SJCRH30 (cell line): Measurements from ENCODE around the gene ZCCHC2. TPM values are rescaled to one million over a fixed set of nuclear protein-coding genes. Genes with fewer than 3 reads are reported as not detected.

Experiments used
- DNase-seq, 2 experiments: peaks; one replicate each; pipeline ENCODE4 v3.0.0-alpha.2; 2015 to 2020
- H3K27ac ChIP-seq: fragments of 250-450 bp; sonication (Bioruptor Pico); 2 replicates; pipeline ENCODE4 v1.5.1; 2020; ENCODE audit warnings: mild to moderate bottlenecking, moderate library complexity
- H3K27me3 ChIP-seq: fragments of 250-450 bp; sonication (Bioruptor Pico); 2 replicates; pipeline ENCODE4 v1.5.1; 2020; ENCODE audit warnings: mild to moderate bottlenecking, moderate library complexity
- H3K36me3 ChIP-seq: fragments of 250-450 bp; sonication (Bioruptor Pico); 2 replicates; pipeline ENCODE4 v1.5.1; 2020; ENCODE audit warnings: mild to moderate bottlenecking, moderate library complexity
- H3K4me1 ChIP-seq: fragments of 250-450 bp; sonication (Bioruptor Pico); 2 replicates; pipeline ENCODE4 v1.5.1; 2020; ENCODE audit warnings: mild to moderate bottlenecking, moderate library complexity
- H3K4me3 ChIP-seq: fragments of 250-450 bp; sonication (Bioruptor Pico); 2 replicates; pipeline ENCODE4 v1.5.1; 2020; ENCODE audit warnings: mild to moderate bottlenecking, moderate library complexity
- H3K9me3 ChIP-seq: fragments of 250-450 bp; sonication (Bioruptor Pico); replicated peaks from 2 replicates; pipeline ENCODE4 v1.5.1; 2020; ENCODE audit warnings: mild to moderate bottlenecking, moderate library complexity
- total RNA-seq: library from RNA; depleted of rRNA; stranded (reverse); fragments of >200 nt; shearing (Covaris generic); gene quantifications from 2 replicates; pipeline ENCODE4 v1.2.3, GENCODE V29; 2014

Gene ZCCHC2
- total RNA-seq, 1 experiment from 2014 or later = 4.5 TPM

DNA sequence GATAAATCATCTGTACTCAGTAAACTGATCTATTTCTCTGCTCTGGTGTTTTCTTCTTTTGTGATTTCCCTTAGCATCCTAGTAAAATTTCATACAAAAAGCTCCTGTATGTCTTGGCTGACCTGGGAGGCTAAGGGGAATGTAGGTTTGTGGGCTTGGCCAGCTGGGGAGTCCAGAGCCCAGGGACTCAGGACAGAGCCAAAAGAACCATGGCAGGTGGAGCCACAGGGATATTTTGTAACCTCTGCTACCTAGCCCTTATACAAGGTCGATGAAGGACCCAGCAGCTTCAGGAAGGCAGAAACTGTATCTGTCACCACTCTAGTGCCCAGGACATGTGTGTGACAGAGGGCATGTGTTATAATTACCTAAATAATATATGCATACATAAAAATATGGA lies 22.7 kb upstream of the ZCCHC2 start:
- Histone ChIP-seq H3K27ac (no peak overlapping the region), H3K4me1 (no peaks in the 10 kb centered on the region), H3K4me3 (no peak overlapping the region), H3K9me3 (no peaks in the 10 kb centered on the region), H3K36me3 (no peaks in the 10 kb centered on the region), H3K27me3 (no peaks in the 10 kb centered on the region)
- DNase-seq = no peak

DNA sequence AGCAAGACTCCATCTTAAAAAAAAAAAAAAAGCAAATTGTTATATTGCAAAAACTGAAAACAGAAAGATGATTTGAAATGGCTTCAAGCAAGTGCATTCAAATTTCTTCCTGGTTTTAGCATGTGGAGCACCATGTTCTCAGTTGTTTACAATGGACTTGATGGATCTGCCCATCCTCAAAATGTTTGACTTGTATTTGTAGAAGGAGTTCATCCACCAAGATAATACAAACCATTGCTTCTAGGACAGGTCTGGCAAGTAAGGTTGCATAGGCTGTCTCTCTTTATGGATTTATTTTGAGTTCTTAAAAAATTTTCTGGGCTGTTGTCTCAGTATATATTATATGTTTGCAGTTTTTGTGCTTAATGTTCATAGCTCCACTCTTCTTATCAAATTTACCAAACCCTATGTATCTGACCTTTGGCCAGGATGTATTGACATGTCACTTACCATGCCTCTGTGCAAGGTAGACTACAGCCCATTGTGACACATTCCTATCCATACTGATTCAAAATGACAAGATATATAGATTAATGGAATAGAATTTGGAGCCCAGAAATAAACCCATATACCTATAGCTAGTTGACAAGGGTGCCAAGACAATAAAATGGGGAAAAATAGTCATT lies 21.7 kb upstream of the ZCCHC2 start:
- DNase-seq = no peak
- no peaks in the 10 kb centered on the region for H3K27me3 ChIP-seq
- H3K27ac ChIP-seq = no peak overlapping the region
- H3K9me3 ChIP-seq = no peaks in the 10 kb centered on the region
- H3K36me3 ChIP-seq = no peaks in the 10 kb centered on the region
- no peak overlapping the region for H3K4me3 ChIP-seq
- H3K4me1 ChIP-seq = no peaks in the 10 kb centered on the region

- no peaks in the 10 kb centered on the region for H3K27me3 ChIP-seq
- no peaks in the 10 kb centered on the region for H3K36me3 ChIP-seq
- H3K9me3 ChIP-seq = no peaks in the 10 kb centered on the region
- no peak for DNase-seq
- no peak overlapping the region for H3K4me3 ChIP-seq
- no peak overlapping the region for H3K27ac ChIP-seq
- no peaks in the 10 kb centered on the region for H3K4me1 ChIP-seq
Observed at GRCh38 chr18:62505669-62506494, 16.9 kb upstream of the ZCCHC2 start.

- no peak overlapping the region for H3K27ac ChIP-seq
- no peak overlapping the region for H3K4me3 ChIP-seq
Observed at GRCh38 chr18:62506495-62507143, 16.2 kb upstream of the ZCCHC2 start.

DNA sequence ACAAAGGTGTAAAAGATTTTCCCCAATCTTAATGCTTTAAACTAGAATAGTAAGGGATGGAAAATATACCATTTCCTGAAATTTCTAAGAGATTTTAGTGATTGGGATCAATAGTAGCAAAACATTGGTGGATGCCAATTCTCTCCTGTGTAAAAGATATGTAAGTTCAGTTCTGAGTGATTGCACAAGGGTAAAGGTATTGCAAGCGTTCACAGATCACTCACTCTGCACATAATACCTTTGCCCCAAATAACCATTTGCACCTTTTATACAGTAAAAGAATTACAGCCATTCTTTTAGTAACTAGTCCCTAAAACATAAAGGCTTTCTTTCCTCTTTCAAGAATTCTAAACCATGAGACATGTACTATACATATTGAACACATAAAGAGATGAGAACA lies 13.0 kb upstream of the ZCCHC2 start:
- Histone ChIP-seq H3K9me3 (no peaks in the 10 kb centered on the region), H3K27ac (no peak overlapping the region), H3K4me1 (no peaks in the 10 kb centered on the region), H3K27me3 (no peaks in the 10 kb centered on the region), H3K4me3 (no peak overlapping the region), H3K36me3 (no peaks in the 10 kb centered on the region)
- DNase-seq = no peak

More at GRCh38 chr18:62506495-62507143, 16.2 kb upstream of the ZCCHC2 start:
- H3K9me3 ChIP-seq = no peaks in the 10 kb centered on the region
- no peaks in the 10 kb centered on the region for H3K4me1 ChIP-seq
- H3K36me3 ChIP-seq = no peaks in the 10 kb centered on the region
- no peaks in the 10 kb centered on the region for H3K27me3 ChIP-seq
- no peak for DNase-seq

GRCh38 chr18:62510789-62511188 lies 12.0 kb upstream of the ZCCHC2 start:
- no peak for DNase-seq
- Histone ChIP-seq H3K4me1 (no peaks in the 10 kb centered on the region), H3K9me3 (no peaks in the 10 kb centered on the region), H3K36me3 (no peaks in the 10 kb centered on the region), H3K4me3 (no peak overlapping the region), H3K27ac (no peak overlapping the region), H3K27me3 (no peaks in the 10 kb centered on the region)

- Histone ChIP-seq H3K27me3 (no peaks in the 10 kb centered on the region), H3K9me3 (no peaks in the 10 kb centered on the region), H3K36me3 (no peaks in the 10 kb centered on the region)
Observed at GRCh38 chr18:62512532-62512931, 10.3 kb upstream of the ZCCHC2 start.

GRCh38 chr18:62512996-62513395 lies 9.8 kb upstream of the ZCCHC2 start:
- H3K27me3 ChIP-seq = no peaks in the 10 kb centered on the region
- no peak overlapping the region for H3K4me3 ChIP-seq
- H3K4me1 ChIP-seq = no peaks in the 10 kb centered on the region
- no peak for DNase-seq
- no peaks in the 10 kb centered on the region for H3K9me3 ChIP-seq
- H3K36me3 ChIP-seq = no peaks in the 10 kb centered on the region
- H3K27ac ChIP-seq = no peak overlapping the region

More at GRCh38 chr18:62512532-62512931, 10.3 kb upstream of the ZCCHC2 start:
- H3K4me3 ChIP-seq = no peak overlapping the region
- H3K27ac ChIP-seq = no peak overlapping the region
- no peaks in the 10 kb centered on the region for H3K4me1 ChIP-seq
- DNase-seq = no peak

DNA sequence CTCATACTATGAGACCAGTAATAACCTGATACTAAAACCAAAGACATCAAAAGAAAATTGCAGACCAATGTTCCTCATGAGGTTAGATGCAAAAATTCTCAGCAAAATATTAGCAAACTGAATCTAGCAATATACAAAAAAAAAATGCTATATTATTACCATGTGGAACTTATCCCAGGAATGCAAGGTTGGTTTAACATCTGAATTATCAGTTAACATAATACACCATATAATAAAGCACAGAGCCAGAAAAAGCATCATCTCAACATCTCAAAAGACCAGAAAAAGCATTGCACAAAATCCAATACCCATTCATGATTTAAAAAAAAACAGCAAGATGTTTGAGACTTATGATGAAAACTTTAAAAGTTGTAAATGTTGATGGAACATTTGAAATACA lies 8.3 kb upstream of the ZCCHC2 start:
- no peaks in the 10 kb centered on the region for H3K4me1 ChIP-seq
- no peaks in the 10 kb centered on the region for H3K36me3 ChIP-seq
- no peak for DNase-seq
- no peak overlapping the region for H3K27ac ChIP-seq
- H3K9me3 ChIP-seq = no peaks in the 10 kb centered on the region
- no peak overlapping the region for H3K4me3 ChIP-seq
- no peaks in the 10 kb centered on the region for H3K27me3 ChIP-seq

- Histone ChIP-seq H3K27me3 (no peaks in the 10 kb centered on the region), H3K4me3 (no peak overlapping the region), H3K4me1 (no peaks in the 10 kb centered on the region), H3K27ac (no peak overlapping the region), H3K9me3 (no peaks in the 10 kb centered on the region), H3K36me3 (no peaks in the 10 kb centered on the region)
- DNase-seq = no peak
Observed at GRCh38 chr18:62516242-62516641, 6.6 kb upstream of the ZCCHC2 start.

GRCh38 chr18:62518460-62519375 lies 4.1 kb upstream of the ZCCHC2 start:
- no peak overlapping the region for H3K4me3 ChIP-seq
- no peaks in the 10 kb centered on the region for H3K27me3 ChIP-seq
- H3K9me3 ChIP-seq = no peaks in the 10 kb centered on the region
- no peaks in the 10 kb centered on the region for H3K36me3 ChIP-seq
- H3K27ac ChIP-seq = no peak overlapping the region
- peaks cover 4% of the 10 kb centered on the region for H3K4me1 ChIP-seq
- peak in 1 of 2 experiments; percentile 13 for DNase-seq

DNA sequence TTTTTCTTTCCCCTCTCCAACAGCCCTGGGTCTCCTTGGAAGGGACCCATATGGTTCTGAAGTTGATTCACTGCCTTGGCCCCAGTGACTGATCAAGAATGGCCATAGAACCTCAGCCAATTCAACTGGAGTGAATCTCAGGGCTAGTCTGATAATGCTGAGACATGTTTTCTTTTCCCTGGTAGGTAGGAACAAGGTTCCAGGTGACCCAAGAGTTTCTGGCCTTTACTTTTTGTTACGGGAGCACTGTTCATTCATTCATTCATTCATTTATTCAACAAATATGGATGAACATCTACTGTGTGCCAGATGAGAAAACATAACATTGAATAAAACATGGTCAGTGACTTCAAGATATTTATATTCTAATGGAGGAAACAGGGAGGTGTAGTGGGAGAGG lies 3.1 kb upstream of the ZCCHC2 start:
- no peaks in the 10 kb centered on the region for H3K27me3 ChIP-seq
- DNase-seq = no peak
- no peaks in the 10 kb centered on the region for H3K9me3 ChIP-seq
- no peaks in the 10 kb centered on the region for H3K36me3 ChIP-seq
- H3K27ac ChIP-seq = no peak overlapping the region
- no peak overlapping the region for H3K4me3 ChIP-seq
- peaks cover 4% of the 10 kb centered on the region for H3K4me1 ChIP-seq

- H3K4me1 ChIP-seq = peaks cover 5% of the 10 kb centered on the region
- H3K27ac ChIP-seq = no peak overlapping the region
- H3K36me3 ChIP-seq = no peaks in the 10 kb centered on the region
- H3K9me3 ChIP-seq = no peaks in the 10 kb centered on the region
- H3K27me3 ChIP-seq = no peaks in the 10 kb centered on the region
- H3K4me3 ChIP-seq = no peak overlapping the region
- DNase-seq = no peak
Observed at GRCh38 chr18:62521082-62521481, 1.7 kb upstream of the ZCCHC2 start.

- no peak overlapping the region; the same call in 1 of the 2 replicates for H3K4me3 ChIP-seq
- H3K27me3 ChIP-seq = no peaks in the 10 kb centered on the region
- peak in 1 of 2 experiments; percentile 49 for DNase-seq
Observed at GRCh38 chr18:62521593-62521992, 1.2 kb upstream of the ZCCHC2 start.

More at GRCh38 chr18:62521593-62521992, 1.2 kb upstream of the ZCCHC2 start:
- H3K9me3 ChIP-seq = no peaks in the 10 kb centered on the region
- no peaks in the 10 kb centered on the region for H3K36me3 ChIP-seq
- no peak overlapping the region for H3K27ac ChIP-seq
- peaks cover 6% of the 10 kb centered on the region for H3K4me1 ChIP-seq
